GM21526 (cell line): Measurements from ENCODE around the gene TP53I11.

Experiments used
- ATAC-seq: cut with Tn5 transposase; IDR thresholded peaks from one replicate; pipeline ENCODE4 v1.9.1; 2021; ENCODE audit warnings: moderate library complexity; ENCODE audit not compliant: unreplicated experiment, low FRiP score

TP53I11 gene, protein sequence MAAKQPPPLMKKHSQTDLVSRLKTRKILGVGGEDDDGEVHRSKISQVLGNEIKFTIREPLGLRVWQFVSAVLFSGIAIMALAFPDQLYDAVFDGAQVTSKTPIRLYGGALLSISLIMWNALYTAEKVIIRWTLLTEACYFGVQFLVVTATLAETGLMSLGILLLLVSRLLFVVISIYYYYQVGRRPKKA

DNA sequence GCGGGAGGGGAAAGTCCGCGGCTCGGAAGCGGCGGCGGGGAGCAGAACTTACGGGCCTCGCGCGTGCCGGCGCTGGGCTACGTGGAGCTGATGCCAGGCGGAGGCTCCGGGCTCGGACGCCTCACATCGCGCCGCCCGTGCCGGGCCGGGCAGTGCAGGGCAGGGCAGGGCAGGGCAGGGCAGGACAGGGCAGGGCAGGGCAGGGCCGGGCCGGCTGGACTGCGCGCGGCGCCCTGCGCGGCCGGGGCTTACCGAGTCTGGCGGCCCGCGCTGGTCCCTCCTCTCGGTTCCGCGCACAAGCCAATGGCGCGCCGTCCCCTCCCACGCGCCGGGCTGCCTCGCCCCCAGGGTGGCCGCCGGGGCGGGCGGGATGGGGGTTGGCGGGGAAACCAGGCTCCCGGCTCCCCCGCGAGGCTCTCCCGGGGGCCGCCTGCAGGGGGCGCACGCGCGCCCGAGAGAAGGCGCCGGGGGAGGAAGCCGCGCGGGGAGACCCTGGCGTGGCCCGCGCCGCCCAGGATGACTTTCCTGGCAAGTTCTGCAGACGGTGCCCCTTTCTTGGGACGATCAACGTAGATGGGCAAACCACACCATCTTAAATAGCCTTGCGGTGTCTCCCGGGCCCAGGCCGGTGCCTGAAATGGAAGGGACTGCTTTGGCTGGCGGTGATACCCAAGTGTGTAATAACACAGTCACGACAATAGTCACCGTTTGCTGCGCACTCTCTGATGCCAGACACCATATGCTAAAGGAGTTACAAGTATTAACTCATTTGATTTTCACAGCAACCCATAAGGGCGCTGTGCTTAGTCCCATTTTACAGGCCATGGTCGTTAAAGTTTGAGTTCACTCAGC, at the start of gene TP53I11:
Gene TP53I11 (minus strand): TSS at position 259 of the 852 bp plus-strand sequence. CDS start 12,548 bp downstream, outside the sequence.
- ATAC-seq, result no peak

DNA sequence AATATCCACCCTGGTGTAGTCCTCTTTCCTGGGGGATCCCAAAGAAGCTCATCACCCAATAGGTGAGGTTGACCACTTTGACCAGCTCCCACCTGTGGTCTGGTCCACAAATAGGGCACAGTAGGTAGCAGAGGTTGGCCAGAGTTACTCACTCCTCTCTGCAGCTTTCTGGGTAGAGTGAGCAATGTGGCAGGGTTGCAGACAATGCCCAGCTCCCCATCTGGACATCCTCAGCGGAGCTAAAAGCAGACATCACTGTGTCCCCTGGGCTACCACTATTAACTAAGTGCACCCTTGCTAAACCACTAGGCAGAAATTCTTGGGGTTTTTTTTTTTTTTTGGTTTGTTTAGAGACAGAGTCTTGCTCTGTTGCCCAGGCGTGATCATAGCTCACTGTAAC, 48.4 kb upstream of the TP53I11 start:
- no peak for ATAC-seq

- no peak for ATAC-seq
Observed at GRCh38 chr11:44998051-44998450, 47.4 kb upstream of the TP53I11 start.

- no peak for ATAC-seq
Observed at GRCh38 chr11:44997566-44997965, 46.9 kb upstream of the TP53I11 start.

GRCh38 chr11:44994753-44995152, 44.1 kb upstream of the TP53I11 start:
- ATAC-seq, result no peak

GRCh38 chr11:44993971-44994704, 43.5 kb upstream of the TP53I11 start:
- ATAC-seq, result no peak

DNA sequence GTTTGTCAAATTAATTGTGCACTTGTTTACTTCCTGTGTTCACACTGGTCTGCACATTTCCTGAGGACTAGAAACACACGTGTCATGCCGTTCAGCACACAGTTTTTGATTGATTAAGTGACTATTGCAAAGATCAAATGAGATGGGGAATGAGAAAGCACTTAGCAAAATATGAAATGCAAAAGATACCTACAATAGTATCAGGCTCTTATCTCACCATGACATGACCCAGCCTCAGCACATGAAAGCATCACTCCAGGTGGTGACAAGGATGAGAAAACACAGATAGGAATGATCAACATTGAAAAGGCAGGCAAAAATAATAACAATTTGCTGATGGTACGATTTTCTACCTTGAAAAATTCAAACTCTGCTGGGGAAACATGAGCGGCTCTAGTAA, 42.1 kb upstream of the TP53I11 start:
- ATAC-seq, result no peak

GRCh38 chr11:44992181-44992582, 41.5 kb upstream of the TP53I11 start:
- no peak for ATAC-seq

DNA sequence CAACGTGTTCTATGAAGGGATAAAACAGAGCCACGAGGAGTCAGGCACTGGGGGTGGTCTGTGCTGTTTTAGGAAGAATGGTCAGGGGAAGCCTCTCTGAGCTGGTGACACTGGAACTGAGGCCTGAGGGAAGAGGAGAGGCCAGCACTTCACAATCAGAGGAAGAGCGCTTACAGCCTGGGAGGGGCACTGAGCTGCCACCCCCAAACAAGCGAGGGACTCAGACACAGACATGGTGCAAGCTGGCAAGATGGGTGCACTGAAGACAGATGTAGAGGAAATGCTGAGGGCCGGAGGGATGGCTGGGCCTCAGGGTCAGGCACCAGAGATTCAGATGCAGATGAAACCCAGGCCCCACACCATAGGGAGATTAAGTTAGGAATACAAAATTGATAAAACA, 40.0 kb upstream of the TP53I11 start:
- no peak for ATAC-seq

DNA sequence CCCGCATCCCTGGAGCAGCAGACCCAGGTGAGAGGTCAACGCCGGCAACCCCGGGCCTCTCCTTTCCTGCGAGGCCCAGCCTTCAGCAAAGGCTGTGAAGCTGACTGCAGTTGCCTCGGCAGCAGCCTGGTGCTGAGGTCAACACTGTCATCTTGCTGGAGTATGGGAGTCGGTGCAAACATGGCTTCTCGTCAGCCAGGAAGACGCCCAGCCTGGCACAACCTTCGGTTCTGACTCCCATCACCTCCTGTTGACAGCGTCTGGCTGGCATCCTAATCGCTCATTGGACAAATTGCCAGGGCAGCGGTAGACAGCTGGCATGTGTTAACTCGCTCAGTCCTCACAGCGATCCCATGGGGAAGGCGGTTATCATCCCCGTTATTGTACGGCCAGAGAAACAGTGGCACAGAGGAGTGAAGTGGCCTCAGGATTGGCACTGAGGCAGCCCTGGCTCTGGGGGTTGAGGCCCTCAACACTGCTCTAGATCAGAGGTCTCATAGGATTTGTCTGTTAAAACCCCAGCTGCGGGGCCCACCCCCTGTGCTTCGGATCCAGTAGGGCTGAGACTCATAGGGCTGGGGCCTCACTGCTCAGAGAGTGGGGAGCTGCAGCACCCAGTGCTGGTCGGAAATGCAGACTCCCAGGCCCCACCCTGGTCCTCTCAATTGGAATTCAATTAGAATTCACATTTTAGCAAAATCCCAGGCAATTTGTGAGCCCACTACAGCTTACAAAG, 39.3 kb upstream of the TP53I11 start:
- ATAC-seq, result no peak

GRCh38 chr11:44988981-44989635, 38.4 kb upstream of the TP53I11 start:
- no peak for ATAC-seq

- no peak for ATAC-seq
Observed at GRCh38 chr11:44988111-44988510, 37.4 kb upstream of the TP53I11 start.

DNA sequence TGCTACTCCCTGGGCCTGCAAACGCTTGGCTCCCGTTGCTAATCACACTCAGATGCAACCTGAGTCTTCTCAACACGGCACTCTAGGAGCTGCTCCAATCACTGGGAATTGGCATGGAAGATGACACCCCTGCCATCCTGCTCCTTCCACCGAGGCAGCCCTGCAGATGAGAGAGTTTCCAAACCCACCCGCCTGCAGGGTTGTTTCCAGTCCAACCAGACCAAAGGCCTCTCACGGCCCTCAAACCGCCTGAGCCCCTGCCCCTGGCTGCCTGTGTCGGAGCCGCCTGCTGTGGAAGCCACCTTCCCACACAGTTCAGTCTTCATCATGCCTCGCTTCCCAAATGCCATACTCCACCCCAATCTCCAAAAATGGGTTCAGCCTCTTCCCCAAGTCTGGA, 36.8 kb upstream of the TP53I11 start:
- no peak for ATAC-seq

DNA sequence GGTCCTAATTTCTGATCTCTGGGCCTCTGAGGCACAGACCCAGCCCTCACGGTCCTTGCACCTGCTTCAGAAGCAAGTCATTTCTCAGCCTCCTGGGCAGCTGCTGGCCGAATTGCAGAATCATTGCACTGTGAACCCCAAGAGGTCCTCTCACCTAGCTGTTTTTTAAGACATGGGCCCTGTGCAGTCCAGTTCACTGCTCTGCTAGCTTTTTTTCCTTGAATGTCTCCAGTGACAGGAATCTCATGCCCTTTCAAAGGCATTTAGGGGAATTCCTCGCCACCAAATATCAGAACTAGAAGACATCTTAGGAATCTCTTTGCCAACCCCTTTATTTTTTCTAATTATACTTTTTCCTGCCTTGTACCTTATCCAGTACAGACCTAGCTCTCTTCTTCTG, 35.6 kb upstream of the TP53I11 start:
- ATAC-seq, result no peak

DNA sequence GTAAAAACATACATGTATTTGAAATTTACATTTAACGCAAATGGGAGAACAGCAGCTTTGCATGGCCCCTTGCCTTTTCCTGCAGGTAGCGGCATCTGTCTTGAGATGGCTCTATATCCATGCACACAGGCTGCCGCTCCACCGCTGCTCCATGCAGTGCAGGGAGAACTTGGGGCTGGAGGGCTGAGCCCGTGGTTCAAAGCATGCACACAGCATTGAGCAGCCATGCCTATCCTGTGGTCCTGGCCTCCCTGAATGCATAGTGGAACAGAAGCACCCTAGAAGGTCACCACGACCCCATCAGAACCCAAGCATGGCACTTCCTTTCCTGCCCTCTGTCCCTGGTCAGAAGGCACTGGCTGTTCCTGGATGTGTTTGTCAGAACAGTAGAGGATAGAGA, 35.0 kb upstream of the TP53I11 start:
- ATAC-seq, result no peak

GRCh38 chr11:44983786-44984185, 33.1 kb upstream of the TP53I11 start:
- ATAC-seq, result no peak

- no peak for ATAC-seq
Observed at GRCh38 chr11:44982496-44983062, 31.9 kb upstream of the TP53I11 start.

DNA sequence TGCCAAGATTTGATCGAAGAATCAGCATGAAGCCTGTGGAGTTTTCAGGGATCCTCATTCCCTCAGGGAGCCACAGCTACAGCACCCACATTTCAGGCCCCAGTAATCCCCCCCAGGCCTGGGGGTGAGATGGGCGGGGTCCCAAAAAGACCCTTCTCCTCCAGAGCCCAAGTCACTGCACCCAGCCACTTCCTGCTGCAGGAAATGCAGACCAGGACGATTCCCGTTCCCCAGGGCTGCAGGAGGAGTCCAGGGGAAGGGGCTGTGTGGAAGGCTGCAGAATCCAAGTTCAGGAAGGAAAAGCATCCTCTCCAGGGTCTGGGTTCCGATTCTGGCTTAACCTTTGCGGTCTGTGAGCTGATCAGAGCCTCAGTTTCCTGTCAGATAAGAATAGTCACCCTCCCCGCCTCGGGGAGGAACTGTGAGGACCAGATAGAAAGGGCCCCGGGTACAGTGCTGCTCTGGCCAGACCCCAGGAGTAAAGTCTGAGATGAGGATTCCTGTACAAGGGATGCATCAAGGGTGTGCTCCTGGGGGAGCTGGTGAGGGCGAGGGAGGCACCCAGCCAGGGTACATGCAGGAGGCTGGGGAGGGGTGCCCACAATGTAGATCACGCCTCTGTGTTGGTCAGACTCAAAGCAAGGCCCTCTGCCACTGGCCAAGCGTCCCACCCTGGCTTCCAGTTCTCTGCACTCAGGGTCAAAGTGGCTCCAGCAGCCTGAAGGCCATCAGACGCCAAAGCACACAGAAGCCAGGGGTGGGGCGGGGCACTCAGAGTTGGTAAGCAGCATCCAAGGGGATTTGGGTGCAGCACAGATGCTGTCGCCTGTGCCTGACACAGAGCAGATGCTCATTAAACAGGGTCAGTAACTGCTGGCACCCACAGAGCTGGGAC, 30.1 kb upstream of the TP53I11 start:
- ATAC-seq, result no peak
